ENCODE results near the gene HES4.

The HES4 gene

GRCh38 chr1:1027791-1028190, 27.9 kb upstream of the HES4 start:
- in situ Hi-C loops (cut with HindIII; ENCODE audit: low sequenced_read_pairs) = no loop called here
- DNase-seq (ENCODE audit: low read depth) = no peak
- H3K4me3 ChIP-seq (ENCODE audit: low read depth, low read length) = no peak overlapping the region
- no peak for TF ChIP-seq CTCF (IDR thresholded peaks at IDR 0.05; ENCODE audit: low read depth, low read length, missing control alignments)

- H3K4me3 ChIP-seq (ENCODE audit: low read depth, low read length) = no peak overlapping the region
- in situ Hi-C loops (cut with HindIII; ENCODE audit: low sequenced_read_pairs) = no loop called here
- DNase-seq (ENCODE audit: low read depth) = no peak
- TF ChIP-seq CTCF (IDR thresholded peaks at IDR 0.05; ENCODE audit: low read depth, low read length, missing control alignments) = no peak
Observed at GRCh38 chr1:1026599-1027413, 26.9 kb upstream of the HES4 start.

GRCh38 chr1:1025730-1026129, 25.8 kb upstream of the HES4 start:
- no peak overlapping the region for H3K4me3 ChIP-seq (ENCODE audit: low read depth, low read length)
- TF ChIP-seq CTCF (IDR thresholded peaks at IDR 0.05; ENCODE audit: low read depth, low read length, missing control alignments) = no peak
- no peak for DNase-seq (ENCODE audit: low read depth)
- in situ Hi-C loops (cut with HindIII; ENCODE audit: low sequenced_read_pairs) = no loop called here

- no peak for TF ChIP-seq CTCF (IDR thresholded peaks at IDR 0.05; ENCODE audit: low read depth, low read length, missing control alignments)
- in situ Hi-C loops (cut with HindIII; ENCODE audit: low sequenced_read_pairs) = no loop called here
- H3K4me3 ChIP-seq (ENCODE audit: low read depth, low read length) = peak overlapping the region; percentile 11
- DNase-seq (ENCODE audit: low read depth) = no peak
Observed at GRCh38 chr1:1024771-1025699, 25.1 kb upstream of the HES4 start.

GRCh38 chr1:1024149-1024770, 24.4 kb upstream of the HES4 start:
- H3K4me3 ChIP-seq (ENCODE audit: low read depth, low read length) = no peak overlapping the region
- in situ Hi-C loops (cut with HindIII; ENCODE audit: low sequenced_read_pairs) = no loop called here
- no peak for DNase-seq (ENCODE audit: low read depth)
- TF ChIP-seq CTCF (IDR thresholded peaks at IDR 0.05; ENCODE audit: low read depth, low read length, missing control alignments) = no peak

GRCh38 chr1:1023700-1024099, 23.8 kb upstream of the HES4 start:
- DNase-seq (ENCODE audit: low read depth) = no peak
- TF ChIP-seq CTCF (IDR thresholded peaks at IDR 0.05; ENCODE audit: low read depth, low read length, missing control alignments) = no peak
- no peak overlapping the region for H3K4me3 ChIP-seq (ENCODE audit: low read depth, low read length)
- in situ Hi-C loops (cut with HindIII; ENCODE audit: low sequenced_read_pairs) = no loop called here

All from astrocyte of the cerebellum (primary cell).